Measurements from ENCODE around the gene GRAMD2B. TPM values are rescaled to one million over a fixed set of nuclear protein-coding genes. Genes with fewer than 3 reads are reported as not detected.

Gene GRAMD2B
- total and polyA plus RNA-seq, 4 donors = 8.5 to 19.4 (median 14.9) TPM

DNA sequence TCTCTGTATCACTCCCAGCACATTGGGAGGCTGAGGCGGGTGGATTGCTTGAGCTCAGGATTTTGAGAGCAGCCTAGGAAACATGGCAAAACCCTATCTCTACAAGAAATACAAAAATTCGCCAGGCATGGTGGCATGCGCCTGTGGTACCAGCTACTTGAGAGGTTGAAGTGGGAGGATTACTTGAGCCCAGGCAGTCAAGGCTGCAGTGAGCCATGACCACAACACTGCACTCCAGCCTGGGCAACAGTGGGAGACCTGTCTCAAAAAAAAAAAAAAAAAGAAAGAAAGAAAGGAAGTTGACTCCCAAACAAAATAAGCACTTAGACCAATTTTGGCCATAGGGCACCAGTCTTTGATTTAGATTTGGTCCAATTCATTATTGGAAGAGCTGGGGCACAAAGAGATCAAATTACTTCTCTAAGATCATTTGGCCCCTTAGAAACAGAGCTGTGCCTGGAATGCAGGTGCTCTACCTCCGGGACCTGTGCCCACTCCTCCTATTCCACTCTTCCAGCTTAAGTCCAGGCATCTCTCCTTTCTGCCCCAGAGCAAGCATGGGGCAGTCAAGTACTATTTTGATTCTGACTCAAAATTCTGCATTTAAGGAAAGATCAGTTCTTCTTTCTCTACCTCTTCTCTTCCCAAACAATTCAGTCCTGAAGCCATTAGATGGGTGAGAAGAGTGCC lies 112.8 kb downstream of the GRAMD2B start:
- no peak for ATAC-seq (ENCODE audit: insufficient read depth, low FRiP score)

DNA sequence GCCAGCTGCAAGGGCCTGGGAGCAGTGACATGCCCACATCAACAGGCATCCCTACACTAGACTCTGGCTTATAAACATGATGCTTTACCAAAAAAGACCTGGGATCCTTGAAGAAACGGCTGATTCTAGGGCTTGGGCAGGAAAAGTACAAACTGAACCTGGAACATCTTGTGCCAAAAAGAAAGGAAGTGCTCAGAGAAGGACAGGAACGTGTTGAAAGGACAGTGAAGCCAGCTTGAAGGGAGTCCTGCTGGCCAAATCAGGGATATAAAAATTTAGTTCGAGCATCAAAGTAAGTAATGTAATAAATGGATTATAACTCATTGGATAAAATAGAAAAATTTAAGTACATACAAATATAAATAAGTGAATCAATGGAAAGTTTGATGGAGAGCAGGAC lies 113.7 kb downstream of the GRAMD2B start:
- DNase-seq (peak in 1 of 3 donors; percentile 50), ATAC-seq (ENCODE audit: insufficient read depth, low FRiP score) (no peak)
- no peak for TF ChIP-seq CTCF (IDR thresholded peaks at IDR 0.05; ENCODE audit: control extremely low read depth, extremely low read depth)
- WGBS, 2 donors = 44 to 52% methylated on average over 3 of the region's 3 CpGs
- Histone ChIP-seq H3K9me3 (ENCODE audit: control insufficient read depth in 4 of 4, insufficient read depth in 3 of 4, low read length in 3 of 4) (no peaks in the 10 kb centered on the region), H3K27me3 (ENCODE audit: control insufficient read depth in 3 of 3, insufficient read depth in 3 of 3, low read length in 2 of 3) (no peaks in the 10 kb centered on the region), H3K9ac (ENCODE audit: insufficient read depth in 1 of 2, low read length in 2 of 2) (peak overlapping the region in 1 of 2 donors; percentile 51), H3K4me3 (no peak overlapping the region), H3K36me3 (ENCODE audit: control insufficient read depth in 4 of 4, insufficient read depth in 4 of 4, low read length in 4 of 4) (no peaks in the 10 kb centered on the region), H3K4me1 (ENCODE audit: control insufficient read depth in 5 of 5, insufficient read depth in 5 of 5, low read length in 5 of 5) (peaks cover 0 to 16% (median 0%) of the 10 kb centered on the region in 5 donors), H3K27ac (ENCODE audit: low read depth in 1 of 2, low read length in 1 of 2) (no peak overlapping the region)

More for the DNA sequence above, 112.8 kb downstream of the GRAMD2B start:
- H3K4me3 ChIP-seq = no peak overlapping the region
- TF ChIP-seq CTCF (IDR thresholded peaks at IDR 0.05; ENCODE audit: control extremely low read depth, extremely low read depth) = no peak
- DNase-seq = no peak
- H3K9ac ChIP-seq (ENCODE audit: insufficient read depth in 1 of 2, low read length in 2 of 2) = no peak overlapping the region
- WGBS, 2 donors = 79 to 91% methylated on average over 4 of the region's 4 CpGs
- H3K9me3 ChIP-seq (ENCODE audit: control insufficient read depth in 4 of 4, insufficient read depth in 3 of 4, low read length in 3 of 4) = no peaks in the 10 kb centered on the region
- peaks cover 0 to 24% (median 7%) of the 10 kb centered on the region in 5 donors for H3K4me1 ChIP-seq (ENCODE audit: control insufficient read depth in 5 of 5, insufficient read depth in 5 of 5, low read length in 5 of 5)
- peak overlapping the region in 1 of 2 donors; percentile 26 for H3K27ac ChIP-seq (ENCODE audit: low read depth in 1 of 2, low read length in 1 of 2)
- H3K27me3 ChIP-seq (ENCODE audit: control insufficient read depth in 3 of 3, insufficient read depth in 3 of 3, low read length in 2 of 3) = no peaks in the 10 kb centered on the region
- no peaks in the 10 kb centered on the region for H3K36me3 ChIP-seq (ENCODE audit: control insufficient read depth in 4 of 4, insufficient read depth in 4 of 4, low read length in 4 of 4)

GRCh38 chr5:126538579-126538978 lies 115.4 kb downstream of the GRAMD2B start:
- 53 to 63% methylated on average over 1 of the region's 1 CpG for WGBS, 2 donors
- ATAC-seq (ENCODE audit: insufficient read depth, low FRiP score) (no peak), DNase-seq (no peak)
- no peaks in the 10 kb centered on the region for H3K9me3 ChIP-seq (ENCODE audit: control insufficient read depth in 4 of 4, insufficient read depth in 3 of 4, low read length in 3 of 4)
- no peak overlapping the region for H3K4me3 ChIP-seq
- no peak overlapping the region for H3K27ac ChIP-seq (ENCODE audit: low read depth in 1 of 2, low read length in 1 of 2)
- peak overlapping the region in 1 of 2 donors; percentile 34 for H3K9ac ChIP-seq (ENCODE audit: insufficient read depth in 1 of 2, low read length in 2 of 2)
- no peak for TF ChIP-seq CTCF (IDR thresholded peaks at IDR 0.05; ENCODE audit: control extremely low read depth, extremely low read depth)
- H3K36me3 ChIP-seq (ENCODE audit: control insufficient read depth in 4 of 4, insufficient read depth in 4 of 4, low read length in 4 of 4) = no peaks in the 10 kb centered on the region
- H3K4me1 ChIP-seq (ENCODE audit: control insufficient read depth in 5 of 5, insufficient read depth in 5 of 5, low read length in 5 of 5) = peaks cover 0 to 14% (median 0%) of the 10 kb centered on the region in 5 donors
- no peaks in the 10 kb centered on the region for H3K27me3 ChIP-seq (ENCODE audit: control insufficient read depth in 3 of 3, insufficient read depth in 3 of 3, low read length in 2 of 3)
